Mesothelial cell of epicardium (in vitro differentiated cells): Measurements from ENCODE around the gene PLCB4. TPM values are rescaled to one million over a fixed set of nuclear protein-coding genes. Genes with fewer than 3 reads are reported as not detected.

Experiments used
- DNase-seq, 2 experiments: peaks; one replicate each; pipeline ENCODE4 v3.0.0; 2021; ENCODE audit warnings: low spot score in 2 of 2; ENCODE audit not compliant: unreplicated experiment in 2 of 2
- H3K27ac Mint-ChIP-seq: 2 replicates; pipeline ENCODE4 v1.8.0; 2021; ENCODE audit warnings: mixed read lengths
- H3K27me3 Mint-ChIP-seq: 2 replicates; pipeline ENCODE4 v1.8.0; 2021; ENCODE audit warnings: low read depth, mixed read lengths
- H3K36me3 Mint-ChIP-seq: 2 replicates; pipeline ENCODE4 v1.8.0; 2021; ENCODE audit warnings: mixed read lengths
- H3K4me1 Mint-ChIP-seq: 2 replicates; pipeline ENCODE4 v1.8.0; 2021; ENCODE audit warnings: mixed read lengths
- H3K4me3 Mint-ChIP-seq: 2 replicates; pipeline ENCODE4 v1.8.0; 2021; ENCODE audit warnings: mild to moderate bottlenecking, moderate library complexity, mixed read lengths
- H3K9me3 Mint-ChIP-seq: 2 replicates; pipeline ENCODE4 v1.8.0; 2021; ENCODE audit warnings: mixed read lengths
- total RNA-seq: library from RNA; stranded (reverse); gene quantifications from 3 replicates; pipeline ENCODE4 v1.2.1, GENCODE V29; 2021
- TF ChIP-seq, protein P1 (sequence below): fragments of 200-600 bp; sonication (generic); IDR thresholded peaks from one replicate; pipeline ENCODE4 v1.5.0; 2021; ENCODE audit warnings: antibody characterized with exemption; ENCODE audit not compliant: unreplicated experiment

PLCB4 gene
- total RNA-seq, 1 donor from 2014 or later: 14.0 TPM

DNA sequence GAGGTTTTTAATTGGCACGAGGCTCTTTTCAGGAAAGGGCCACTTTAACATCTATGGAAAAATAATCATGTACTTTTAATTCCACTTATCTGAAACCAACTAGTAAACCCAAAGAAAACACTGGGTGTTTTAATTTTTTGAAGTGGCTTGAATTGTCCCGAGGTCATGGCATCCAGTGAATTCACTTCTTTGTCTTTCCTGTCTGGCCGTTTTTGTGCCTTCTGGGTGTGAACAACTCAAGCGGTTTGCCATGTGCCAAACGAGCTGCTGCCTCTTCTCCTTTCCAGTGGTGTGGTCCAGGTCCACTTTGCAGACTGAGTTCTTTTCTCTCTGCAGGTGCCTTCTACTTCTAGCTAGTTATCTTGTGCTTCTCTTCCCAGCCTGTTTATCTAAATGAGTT is 117.5 kb downstream of the PLCB4 start:
- no peak overlapping the region for H3K27ac Mint-ChIP-seq
- H3K27me3 Mint-ChIP-seq: no peaks in the 10 kb centered on the region
- no peaks in the 10 kb centered on the region for H3K9me3 Mint-ChIP-seq
- H3K36me3 Mint-ChIP-seq: no peaks in the 10 kb centered on the region
- TF ChIP-seq, protein P1, sequence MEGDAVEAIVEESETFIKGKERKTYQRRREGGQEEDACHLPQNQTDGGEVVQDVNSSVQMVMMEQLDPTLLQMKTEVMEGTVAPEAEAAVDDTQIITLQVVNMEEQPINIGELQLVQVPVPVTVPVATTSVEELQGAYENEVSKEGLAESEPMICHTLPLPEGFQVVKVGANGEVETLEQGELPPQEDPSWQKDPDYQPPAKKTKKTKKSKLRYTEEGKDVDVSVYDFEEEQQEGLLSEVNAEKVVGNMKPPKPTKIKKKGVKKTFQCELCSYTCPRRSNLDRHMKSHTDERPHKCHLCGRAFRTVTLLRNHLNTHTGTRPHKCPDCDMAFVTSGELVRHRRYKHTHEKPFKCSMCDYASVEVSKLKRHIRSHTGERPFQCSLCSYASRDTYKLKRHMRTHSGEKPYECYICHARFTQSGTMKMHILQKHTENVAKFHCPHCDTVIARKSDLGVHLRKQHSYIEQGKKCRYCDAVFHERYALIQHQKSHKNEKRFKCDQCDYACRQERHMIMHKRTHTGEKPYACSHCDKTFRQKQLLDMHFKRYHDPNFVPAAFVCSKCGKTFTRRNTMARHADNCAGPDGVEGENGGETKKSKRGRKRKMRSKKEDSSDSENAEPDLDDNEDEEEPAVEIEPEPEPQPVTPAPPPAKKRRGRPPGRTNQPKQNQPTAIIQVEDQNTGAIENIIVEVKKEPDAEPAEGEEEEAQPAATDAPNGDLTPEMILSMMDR: no peak
- H3K4me1 Mint-ChIP-seq: no peaks in the 10 kb centered on the region
- H3K4me3 Mint-ChIP-seq: no peak overlapping the region
- DNase-seq: no peak

DNA sequence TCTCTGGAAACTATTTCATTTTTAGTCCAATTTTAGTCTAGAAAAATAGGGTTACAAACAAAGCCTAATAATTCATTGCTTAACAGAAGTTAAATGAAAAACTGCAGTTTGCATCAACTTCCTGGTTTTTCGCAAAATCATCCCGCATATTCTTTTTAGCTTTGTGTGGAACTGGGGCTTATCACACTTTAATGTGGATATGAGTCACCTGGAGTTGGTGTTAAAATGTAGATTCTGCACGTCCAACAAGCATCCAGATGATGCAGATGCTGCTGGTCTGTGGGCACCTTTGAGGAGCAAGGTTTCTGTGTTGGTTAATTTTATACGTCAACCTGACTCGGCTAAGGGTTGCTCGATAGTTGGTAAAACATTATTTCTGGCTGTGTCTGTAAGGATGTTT is 126.1 kb downstream of the PLCB4 start:
- Mint-ChIP-seq H3K27ac (no peak overlapping the region), H3K36me3 (no peaks in the 10 kb centered on the region)

DNA sequence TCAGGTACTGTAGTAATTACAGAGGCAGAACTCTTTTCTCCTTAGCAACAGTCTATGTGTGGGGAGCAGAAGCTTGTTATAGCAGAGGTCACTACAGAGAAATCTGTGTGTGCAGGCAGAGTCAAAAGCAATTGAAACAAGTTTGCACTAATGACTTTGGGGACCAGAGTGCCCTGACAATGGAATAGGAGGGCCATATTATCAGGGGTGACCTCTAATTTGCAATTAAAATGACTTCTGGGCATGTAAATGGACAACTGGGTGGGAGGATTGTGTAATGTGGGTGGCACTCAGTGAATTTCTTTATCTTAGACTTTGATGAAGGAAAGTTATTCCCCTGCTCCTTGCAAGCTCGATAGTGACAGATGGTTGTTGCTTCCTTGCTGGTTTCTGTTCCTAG is 127.2 kb downstream of the PLCB4 start:
- no peak overlapping the region for H3K27ac Mint-ChIP-seq
- H3K9me3 Mint-ChIP-seq: peaks cover 6% of the 10 kb centered on the region
- TF ChIP-seq, protein P1: no peak
- H3K36me3 Mint-ChIP-seq: no peaks in the 10 kb centered on the region
- peaks cover 19% of the 10 kb centered on the region for H3K4me1 Mint-ChIP-seq
- DNase-seq: no peak
- H3K4me3 Mint-ChIP-seq: no peak overlapping the region
- H3K27me3 Mint-ChIP-seq: no peaks in the 10 kb centered on the region

More for the DNA sequence above, 126.1 kb downstream of the PLCB4 start:
- Mint-ChIP-seq H3K4me1 (peaks cover 11% of the 10 kb centered on the region), H3K9me3 (peaks cover 6% of the 10 kb centered on the region), H3K4me3 (no peak overlapping the region), H3K27me3 (no peaks in the 10 kb centered on the region)
- DNase-seq: no peak
- TF ChIP-seq, protein P1: no peak

DNA sequence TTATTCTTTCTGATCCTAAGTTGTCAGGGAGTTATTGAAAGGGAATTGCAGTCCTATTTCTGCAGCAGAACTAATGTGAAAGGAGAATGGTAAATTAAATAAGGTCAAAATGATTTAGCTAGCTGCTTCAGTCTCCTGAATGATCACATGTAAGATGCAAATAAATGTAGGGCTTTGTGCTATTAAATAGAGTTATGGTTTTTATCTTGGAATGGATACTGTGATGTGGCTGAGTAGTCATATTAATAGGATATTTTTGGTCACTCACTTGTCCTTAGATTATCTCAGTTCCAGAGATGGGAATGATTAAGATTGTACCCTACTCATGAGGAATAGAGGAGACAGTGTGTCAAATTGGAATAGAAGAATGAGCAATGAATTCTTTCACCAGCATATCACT is 129.6 kb downstream of the PLCB4 start:
- H3K36me3 Mint-ChIP-seq: no peaks in the 10 kb centered on the region
- peaks cover 9% of the 10 kb centered on the region for H3K9me3 Mint-ChIP-seq
- H3K4me1 Mint-ChIP-seq: peaks cover 21% of the 10 kb centered on the region
- H3K4me3 Mint-ChIP-seq: no peak overlapping the region
- no peaks in the 10 kb centered on the region for H3K27me3 Mint-ChIP-seq
- TF ChIP-seq, protein P1: no peak
- H3K27ac Mint-ChIP-seq: no peak overlapping the region
- DNase-seq: no peak

DNA sequence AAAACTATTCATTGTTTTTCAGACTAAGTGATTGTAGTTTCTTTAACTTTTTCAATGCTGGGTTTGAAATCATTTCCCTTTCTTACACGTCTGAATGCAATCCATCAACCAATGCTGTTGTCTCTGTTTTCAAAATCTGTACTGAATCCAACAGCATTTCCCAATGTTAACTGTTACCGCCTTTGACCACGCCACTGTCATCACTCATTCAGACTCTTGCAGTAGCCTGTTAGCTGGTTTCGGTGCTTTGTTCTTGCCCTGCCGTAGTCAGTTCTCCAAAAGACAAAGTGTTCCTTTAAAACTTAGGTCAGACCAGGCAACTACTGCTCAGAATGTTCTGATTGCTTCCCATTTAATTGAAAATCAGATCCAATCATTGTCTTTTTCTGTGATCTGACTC is 131.3 kb downstream of the PLCB4 start:
- TF ChIP-seq, protein P1: no peak
- Mint-ChIP-seq H3K4me3 (no peak overlapping the region), H3K9me3 (peaks cover 3% of the 10 kb centered on the region), H3K27me3 (no peaks in the 10 kb centered on the region), H3K36me3 (no peaks in the 10 kb centered on the region), H3K4me1 (peaks cover 22% of the 10 kb centered on the region), H3K27ac (no peak overlapping the region)
- no peak for DNase-seq

DNA sequence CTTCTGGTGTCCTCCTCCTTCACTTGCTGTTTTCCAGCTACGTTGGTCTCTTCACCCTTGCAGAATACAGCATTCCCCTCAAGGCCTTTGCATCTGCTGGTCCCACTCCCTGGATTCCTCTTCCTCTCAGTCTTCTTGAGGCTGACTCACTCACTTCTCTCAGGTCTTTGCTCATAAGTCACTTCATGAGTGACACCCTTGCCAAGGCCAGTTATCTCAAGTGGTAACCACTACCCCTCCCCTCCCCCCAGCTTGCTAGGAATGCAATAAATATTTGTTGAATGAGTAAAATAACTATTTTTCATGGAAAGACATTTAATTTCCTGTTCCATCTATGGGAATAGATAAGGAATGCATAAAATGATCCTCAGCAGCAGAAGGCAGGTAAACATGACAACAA is 131.7 kb downstream of the PLCB4 start:
- Mint-ChIP-seq H3K27ac (no peak overlapping the region), H3K4me3 (no peak overlapping the region), H3K36me3 (no peaks in the 10 kb centered on the region), H3K9me3 (peaks cover 3% of the 10 kb centered on the region), H3K27me3 (no peaks in the 10 kb centered on the region), H3K4me1 (peaks cover 24% of the 10 kb centered on the region)
- TF ChIP-seq, protein P1: no peak
- no peak for DNase-seq
